Rectal smooth muscle tissue (tissue), 1 donor: ENCODE measurements around the gene GRK1.
"Not testable (repeated sequence)": the region's sequence is repeated elsewhere in the genome, so short reads cannot be mapped to it uniquely, and the experiment has no call there.

ENCODE experiments used
- H3K27ac ChIP-seq: one replicate; pipeline ENCODE4 v1.7.0; 2013; ENCODE audit warnings: low read depth, low read length, inconsistent platforms
- H3K27me3 ChIP-seq: one replicate; pipeline ENCODE4 v1.7.0; 2013; ENCODE audit warnings: low read length; ENCODE audit not compliant: control insufficient read depth, insufficient read depth
- H3K36me3 ChIP-seq: one replicate; pipeline ENCODE4 v1.7.0; 2013; ENCODE audit warnings: low read length; ENCODE audit not compliant: control insufficient read depth, insufficient read depth
- H3K4me1 ChIP-seq: one replicate; pipeline ENCODE4 v1.7.0; 2013; ENCODE audit warnings: low read length; ENCODE audit not compliant: control insufficient read depth, insufficient read depth
- H3K4me3 ChIP-seq: one replicate; pipeline ENCODE4 v1.7.0; 2013; ENCODE audit warnings: low read length
- H3K9ac ChIP-seq: one replicate; pipeline ENCODE4 v1.7.0; 2013; ENCODE audit warnings: low read length

GRK1 gene

DNA sequence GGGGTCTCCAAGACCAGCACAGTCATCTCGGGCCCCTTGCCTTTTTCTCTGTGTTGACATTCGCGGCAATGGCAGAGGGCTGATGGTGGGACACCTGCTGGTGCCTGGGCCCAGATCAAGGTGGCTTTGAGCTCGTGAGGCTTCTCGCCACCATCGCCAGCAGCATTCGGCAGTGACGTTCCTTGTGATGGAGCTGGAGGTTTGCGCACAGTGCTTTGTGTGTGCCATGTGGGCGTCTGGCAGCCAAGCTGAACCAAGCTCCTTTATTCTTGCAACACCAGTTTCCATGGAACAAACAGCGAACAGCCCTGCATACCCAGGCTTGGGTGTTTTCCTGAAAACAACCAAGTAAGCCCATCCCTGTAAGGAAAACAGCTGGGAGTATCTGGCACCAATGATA lies 82.9 kb downstream of the GRK1 start:
- no peak overlapping the region for H3K4me3 ChIP-seq
- H3K27ac ChIP-seq = no peak overlapping the region
- no peaks in the 10 kb centered on the region for H3K4me1 ChIP-seq
- H3K9ac ChIP-seq = no peak overlapping the region
- H3K36me3 ChIP-seq = no peaks in the 10 kb centered on the region
- no peaks in the 10 kb centered on the region for H3K27me3 ChIP-seq

DNA sequence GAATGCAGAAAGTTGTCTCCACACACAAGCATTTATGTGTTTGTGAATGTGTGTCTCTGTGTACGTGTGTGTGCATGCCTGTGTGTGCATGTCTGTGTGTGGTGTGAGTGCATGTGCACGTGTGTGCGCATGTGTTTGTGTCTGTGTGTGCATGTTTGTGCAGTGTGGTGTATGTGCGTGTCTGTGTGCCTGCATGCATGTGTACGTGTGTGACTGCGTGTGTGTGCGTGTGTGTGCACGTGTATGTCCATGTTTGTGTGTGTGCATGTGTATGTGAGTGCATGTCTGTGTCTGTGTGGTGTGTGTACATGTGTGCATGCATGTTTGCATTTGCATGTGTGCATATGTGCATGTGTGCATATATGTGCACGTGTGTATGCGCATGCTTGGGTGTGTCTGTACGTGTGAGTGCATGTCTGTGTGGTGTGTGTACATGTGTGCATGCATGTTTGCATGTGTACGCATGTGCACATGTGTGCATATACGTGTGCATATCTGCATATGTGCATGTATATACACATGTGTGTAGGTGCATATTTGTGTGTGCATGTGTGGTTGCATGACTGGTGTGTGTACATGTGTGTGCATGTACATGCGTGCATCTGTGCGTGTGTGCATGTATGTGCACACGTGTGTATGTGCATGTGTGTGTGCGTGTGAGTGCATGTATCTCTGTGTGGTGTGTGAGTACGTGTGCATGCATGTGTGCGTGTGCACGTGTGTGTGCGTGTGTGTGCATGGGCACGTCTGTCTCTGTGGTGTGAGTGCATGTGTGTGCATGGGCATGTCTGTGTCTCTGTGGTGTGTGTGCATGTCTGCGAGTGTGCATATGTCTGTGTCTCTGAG lies 83.8 kb downstream of the GRK1 start:
- Histone ChIP-seq H3K9ac (no peak overlapping the region), H3K4me3 (no peak overlapping the region), H3K27me3 (no peaks in the 10 kb centered on the region), H3K4me1 (no peaks in the 10 kb centered on the region), H3K27ac (no peak overlapping the region), H3K36me3 (no peaks in the 10 kb centered on the region)

DNA sequence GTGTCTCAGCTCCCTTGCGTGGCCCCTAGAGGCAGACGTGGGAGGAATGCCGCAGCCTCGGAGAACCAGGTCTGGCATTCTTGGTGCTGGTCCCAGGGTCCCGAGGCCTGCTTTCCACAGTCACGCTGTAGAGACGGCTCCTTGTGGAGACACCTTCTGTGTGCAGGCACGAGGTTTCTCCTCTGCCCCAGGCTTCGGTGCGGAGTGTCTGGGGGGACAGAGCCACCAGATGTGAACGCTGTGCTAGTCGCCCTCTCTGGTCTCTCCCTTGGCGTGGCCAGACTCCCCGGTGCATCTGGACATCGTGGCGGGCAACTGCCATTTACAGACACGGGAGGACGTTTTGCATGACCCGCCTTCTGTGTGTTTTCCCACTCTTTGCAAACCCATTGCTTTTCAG lies 84.5 kb downstream of the GRK1 start:
- H3K4me1 ChIP-seq = no peaks in the 10 kb centered on the region
- H3K9ac ChIP-seq = no peak overlapping the region
- H3K27ac ChIP-seq = no peak overlapping the region
- no peaks in the 10 kb centered on the region for H3K36me3 ChIP-seq
- no peaks in the 10 kb centered on the region for H3K27me3 ChIP-seq
- no peak overlapping the region for H3K4me3 ChIP-seq

DNA sequence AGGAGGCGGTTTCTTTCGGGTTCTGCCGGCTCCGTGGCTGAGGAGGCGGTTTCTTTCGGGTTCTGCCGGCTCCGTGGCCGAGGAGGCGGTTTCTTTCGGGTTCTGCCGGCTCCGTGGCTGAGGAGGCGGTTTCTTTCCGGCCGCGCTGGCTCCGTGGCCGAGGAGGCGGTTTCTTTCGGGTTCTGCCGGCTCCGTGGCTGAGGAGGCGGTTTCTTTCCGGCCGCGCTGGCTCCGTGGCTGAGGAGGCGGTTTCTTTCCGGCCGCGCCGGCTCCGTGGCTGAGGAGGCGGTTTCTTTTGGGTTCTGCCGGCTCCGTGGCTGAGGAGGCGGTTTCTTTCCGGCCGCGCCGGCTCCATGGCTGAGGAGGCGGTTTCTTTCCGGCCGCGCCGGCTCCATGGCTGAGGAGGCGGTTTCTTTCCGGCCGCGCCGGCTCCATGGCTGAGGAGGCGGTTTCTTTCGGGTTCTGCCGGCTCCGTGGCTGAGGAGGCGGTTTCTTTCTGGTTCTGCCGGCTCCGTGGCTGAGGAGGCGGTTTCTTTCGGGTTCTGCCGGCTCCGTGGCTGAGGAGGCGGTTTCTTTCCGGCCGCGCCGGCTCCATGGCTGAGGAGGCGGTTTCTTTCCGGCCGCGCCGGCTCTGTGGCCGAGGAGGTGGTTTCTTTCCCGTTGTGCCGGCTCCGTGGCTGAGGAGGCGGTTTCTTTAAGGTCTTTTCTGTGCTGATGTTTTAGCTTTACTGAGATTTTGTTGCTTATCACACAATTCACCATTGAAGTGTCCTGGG lies 85.4 kb downstream of the GRK1 start:
- not testable (repeated sequence) for H3K9ac ChIP-seq, H3K36me3 ChIP-seq, H3K4me1 ChIP-seq, H3K27me3 ChIP-seq, H3K4me3 ChIP-seq, H3K27ac ChIP-seq

DNA sequence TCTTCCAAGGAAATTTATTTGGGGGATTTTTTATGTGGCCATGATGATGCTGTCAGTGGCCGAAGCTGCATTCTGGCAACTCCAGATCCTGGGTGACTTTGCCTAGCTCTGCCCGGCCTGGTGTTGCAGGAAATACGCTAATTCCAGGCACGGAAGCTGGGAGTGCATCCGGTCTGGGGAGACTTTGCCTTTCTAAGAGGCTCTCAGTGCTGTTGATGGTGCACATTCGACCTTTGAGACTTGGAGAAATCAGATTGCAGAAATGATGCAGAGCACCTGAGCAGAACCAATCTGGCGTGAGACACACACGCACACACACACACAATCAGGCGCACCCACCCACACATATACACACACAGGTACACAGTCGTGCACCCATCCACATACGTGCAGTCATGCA lies 86.2 kb downstream of the GRK1 start:
- Histone ChIP-seq H3K4me1 (no peaks in the 10 kb centered on the region), H3K4me3 (no peak overlapping the region), H3K36me3 (no peaks in the 10 kb centered on the region), H3K27me3 (no peaks in the 10 kb centered on the region), H3K27ac (no peak overlapping the region), H3K9ac (no peak overlapping the region)

DNA sequence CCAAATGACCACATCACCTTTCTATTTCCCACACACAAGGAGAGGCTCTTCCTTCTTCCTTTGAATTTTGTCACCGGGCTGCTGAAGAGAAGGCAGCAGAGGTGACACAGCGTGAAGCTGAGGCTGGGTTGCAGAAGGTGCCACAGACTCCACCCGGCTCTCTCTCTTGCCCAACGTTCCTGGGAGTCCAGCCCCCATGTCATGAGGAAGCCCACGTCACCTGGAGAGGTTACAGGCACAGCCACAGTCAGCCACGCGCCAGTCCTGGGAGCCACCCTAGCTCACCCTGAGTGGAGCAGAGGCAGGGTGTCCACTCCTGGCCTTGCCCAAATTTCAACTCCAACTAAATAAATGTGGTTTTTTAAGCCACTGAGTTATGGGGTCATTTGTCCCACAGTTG lies 87.2 kb downstream of the GRK1 start:
- Histone ChIP-seq H3K36me3 (no peaks in the 10 kb centered on the region), H3K4me1 (peaks cover 4% of the 10 kb centered on the region), H3K4me3 (no peak overlapping the region), H3K27ac (no peak overlapping the region), H3K27me3 (peaks cover under 1% of the 10 kb centered on the region), H3K9ac (no peak overlapping the region)

DNA sequence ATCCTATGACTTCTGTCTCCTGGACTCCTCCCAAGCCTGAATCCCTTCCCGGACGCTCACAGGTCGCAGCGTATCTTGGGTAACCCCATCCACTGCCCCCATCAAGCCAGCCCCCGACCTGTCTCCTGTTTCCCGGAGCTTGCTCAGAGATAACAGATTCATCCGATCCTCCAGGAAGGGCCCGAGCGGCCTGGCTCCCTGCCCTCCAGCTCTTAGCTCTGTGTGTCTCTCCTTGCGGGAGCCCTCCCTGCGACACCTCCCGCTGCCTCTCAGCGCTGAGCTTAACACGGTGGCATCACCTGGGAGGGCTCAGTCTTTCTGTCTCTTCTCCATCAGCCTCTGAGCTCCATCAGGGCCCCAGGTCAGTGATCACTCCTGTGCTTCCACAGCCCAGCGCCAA lies 87.7 kb downstream of the GRK1 start:
- no peak overlapping the region for H3K4me3 ChIP-seq
- H3K27ac ChIP-seq = no peak overlapping the region
- no peak overlapping the region for H3K9ac ChIP-seq
- H3K36me3 ChIP-seq = no peaks in the 10 kb centered on the region
- H3K27me3 ChIP-seq = peaks cover 5% of the 10 kb centered on the region
- H3K4me1 ChIP-seq = peaks cover 4% of the 10 kb centered on the region

DNA sequence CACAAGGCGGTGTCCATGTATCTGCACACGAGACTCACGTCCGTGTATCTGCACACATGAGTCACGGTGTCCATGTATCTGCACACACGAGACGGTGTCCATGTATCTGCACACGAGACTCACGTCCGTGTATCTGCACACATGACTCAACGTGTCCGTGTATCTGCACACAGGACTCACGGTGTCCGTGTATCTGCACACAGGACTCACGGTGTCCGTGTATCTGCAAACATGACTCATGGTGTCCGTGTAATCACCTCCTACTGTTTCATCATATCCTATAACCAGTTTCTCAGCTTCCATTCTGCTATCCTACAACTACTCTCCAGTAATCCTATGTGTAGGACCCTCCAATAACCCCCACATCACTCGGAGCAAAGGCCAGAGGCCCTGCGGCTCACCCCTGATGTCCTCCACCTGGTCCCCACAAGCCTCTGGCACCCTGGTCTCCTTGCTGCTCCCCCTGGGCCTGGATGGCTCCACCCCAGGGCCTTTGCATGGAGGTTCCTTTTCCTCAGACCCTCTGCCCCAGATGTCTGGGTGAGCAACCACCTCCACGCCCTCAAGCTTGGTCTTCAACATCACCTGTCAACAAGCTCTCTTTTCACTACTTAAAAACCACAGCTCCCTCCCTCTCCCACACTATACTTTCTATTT lies 89.5 kb downstream of the GRK1 start:
- Histone ChIP-seq H3K36me3 (no peaks in the 10 kb centered on the region), H3K4me1 (peaks cover 4% of the 10 kb centered on the region), H3K9ac (no peak overlapping the region), H3K4me3 (no peak overlapping the region), H3K27me3 (peaks cover 8% of the 10 kb centered on the region), H3K27ac (no peak overlapping the region)

DNA sequence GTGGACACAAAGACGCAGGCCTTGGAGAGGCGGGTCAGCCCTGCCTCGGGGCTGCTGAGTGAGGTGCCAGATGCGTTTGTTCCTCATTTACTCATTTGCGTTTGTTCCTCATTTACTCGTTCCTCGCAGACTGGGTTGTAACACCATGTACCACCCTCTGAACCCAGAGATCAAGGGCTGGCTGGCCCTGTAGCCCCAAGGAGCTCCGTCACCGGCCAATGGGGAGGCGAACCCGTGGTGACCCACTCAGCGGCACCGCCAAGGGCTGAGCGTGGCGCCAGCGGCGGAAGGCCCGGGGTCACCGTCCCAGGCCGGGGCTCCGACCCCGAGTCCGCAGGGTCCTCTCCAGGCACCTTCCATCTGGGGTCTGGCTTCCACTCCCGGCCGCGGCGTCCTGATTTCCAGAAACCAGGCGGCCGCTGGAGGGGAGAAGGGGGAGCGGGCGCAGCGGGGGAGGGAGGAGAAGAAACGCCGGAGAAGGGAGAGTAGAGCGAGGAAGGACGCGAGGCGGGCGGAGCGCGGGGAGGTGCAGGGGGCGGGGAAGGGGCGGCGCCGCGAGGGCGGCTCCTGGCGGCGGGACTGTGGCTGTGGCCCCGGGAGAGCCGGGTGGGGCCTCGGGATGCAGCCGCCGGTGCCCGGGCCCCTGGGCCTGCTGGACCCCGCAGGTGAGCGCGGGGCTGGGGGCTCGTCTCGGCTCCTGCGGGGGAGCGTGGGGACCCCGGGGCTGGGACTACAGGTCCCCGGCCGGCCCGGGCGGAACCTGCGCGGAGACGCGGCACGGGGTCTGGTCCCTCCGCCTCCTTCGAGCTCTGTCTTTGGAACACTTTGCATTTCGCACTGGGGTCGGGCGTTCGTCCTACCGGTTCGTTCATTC lies 91.9 kb downstream of the GRK1 start, which contains the start of gene TMEM255B:
Gene TMEM255B, plus strand, starts transcription at position 576 of the 874 bp plus-strand sequence. Its CDS starts 44 bp downstream, at position 620.
- H3K4me1 ChIP-seq = peaks cover 4% of the 10 kb centered on the region
- peak within 1 kb of the TSS; percentile 40 for H3K27ac ChIP-seq
- peak within 1 kb of the TSS; percentile 73 for H3K4me3 ChIP-seq
- H3K27me3 ChIP-seq = peaks cover 8% of the 10 kb centered on the region
- peak within 1 kb of the TSS; percentile 3 for H3K9ac ChIP-seq
- no peaks in the 10 kb centered on the region for H3K36me3 ChIP-seq

DNA sequence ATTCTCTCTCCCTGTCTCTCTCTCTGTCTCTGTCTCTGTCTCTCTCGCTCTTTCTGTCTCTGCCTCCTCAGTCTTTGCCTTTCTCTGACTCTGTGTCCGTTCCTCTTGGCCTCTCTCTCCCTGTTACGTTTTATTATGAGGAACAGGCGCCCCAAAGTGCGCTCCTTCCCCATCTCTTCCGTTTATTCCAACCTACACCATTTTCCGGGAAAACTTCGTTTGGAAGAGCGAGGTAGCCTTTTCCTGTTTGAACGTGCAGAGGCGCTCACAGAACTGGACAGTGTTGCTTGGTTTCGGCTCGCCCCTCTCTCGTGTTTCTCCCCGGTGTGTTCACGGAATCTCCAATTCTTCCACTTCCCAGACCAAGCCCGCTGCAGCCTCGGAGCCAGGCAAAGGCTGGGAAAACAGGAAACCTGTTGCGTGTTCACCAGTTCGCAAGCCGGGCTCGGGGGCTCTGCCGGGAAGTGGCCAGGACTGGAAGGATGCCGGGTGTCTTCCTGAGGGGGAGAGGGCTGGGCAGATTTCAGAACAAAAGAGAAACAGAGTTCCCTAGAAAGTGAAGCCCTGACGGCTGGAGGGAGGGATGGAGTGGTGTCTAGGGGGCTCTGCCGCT lies 92.6 kb downstream of the GRK1 start:
- H3K9ac ChIP-seq = peak overlapping the region; percentile 3
- peak overlapping the region; percentile 73 for H3K4me3 ChIP-seq

DNA sequence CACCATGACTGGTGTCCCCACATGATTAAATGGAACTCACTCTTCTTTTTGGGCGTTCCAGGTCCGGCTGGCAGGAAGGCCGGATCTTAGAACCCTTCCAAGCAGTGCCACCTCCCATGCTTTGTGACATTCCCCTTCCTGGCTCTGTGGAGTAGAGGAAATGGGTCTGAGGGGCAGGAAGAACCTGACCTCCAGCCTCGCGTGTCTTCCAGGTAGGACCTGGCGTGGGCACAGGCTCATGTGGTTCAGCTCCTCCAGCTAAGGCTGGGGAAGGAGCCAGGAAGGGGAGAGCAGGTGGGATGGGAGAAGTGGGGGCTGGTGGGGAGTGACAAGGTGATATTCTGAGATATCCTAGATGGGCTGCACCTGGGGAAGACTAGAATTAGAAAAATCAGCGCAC lies 94.1 kb downstream of the GRK1 start:
- H3K36me3 ChIP-seq = no peaks in the 10 kb centered on the region
- H3K9ac ChIP-seq = no peak overlapping the region
- H3K4me3 ChIP-seq = no peak overlapping the region
- H3K4me1 ChIP-seq = peaks cover 4% of the 10 kb centered on the region
- H3K27ac ChIP-seq = no peak overlapping the region
- peaks cover 8% of the 10 kb centered on the region for H3K27me3 ChIP-seq

More for the DNA sequence above, 92.6 kb downstream of the GRK1 start:
- Histone ChIP-seq H3K27ac (peak overlapping the region; percentile 28), H3K36me3 (no peaks in the 10 kb centered on the region), H3K27me3 (peaks cover 8% of the 10 kb centered on the region), H3K4me1 (peaks cover 4% of the 10 kb centered on the region)
